ENCODE data around the gene DHRSX. TPM values are rescaled to one million over a fixed set of nuclear protein-coding genes. Genes with fewer than 3 reads are reported as not detected.
"Not testable (repeated sequence)": the region's sequence is repeated elsewhere in the genome, so short reads cannot be mapped to it uniquely, and the experiment has no call there.

DHRSX gene
- total RNA-seq, 4 donors from 2014 or later, result 4.4 to 23.8 (median 11.3) TPM

DNA sequence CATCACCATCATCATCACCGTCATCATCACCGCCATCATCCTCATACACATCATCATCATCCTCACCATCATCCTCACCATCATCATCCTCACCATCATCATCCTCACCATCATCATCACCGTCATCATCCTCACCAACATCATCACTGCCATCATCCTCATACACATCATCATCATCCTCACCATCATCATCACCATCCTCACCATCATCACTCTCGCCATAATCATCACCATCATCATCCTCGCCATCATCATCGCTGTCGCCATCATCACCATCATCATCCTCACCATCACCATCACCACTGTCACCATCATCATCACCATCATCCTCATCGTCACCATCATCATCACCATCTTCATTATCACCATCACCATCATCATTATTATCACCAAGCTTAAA lies 19.8 kb upstream of the DHRSX start:
- intact Hi-C loops (cut with DNase I; ENCODE audit: low total_unique reads), result no loop called here
- TF ChIP-seq, protein P1, sequence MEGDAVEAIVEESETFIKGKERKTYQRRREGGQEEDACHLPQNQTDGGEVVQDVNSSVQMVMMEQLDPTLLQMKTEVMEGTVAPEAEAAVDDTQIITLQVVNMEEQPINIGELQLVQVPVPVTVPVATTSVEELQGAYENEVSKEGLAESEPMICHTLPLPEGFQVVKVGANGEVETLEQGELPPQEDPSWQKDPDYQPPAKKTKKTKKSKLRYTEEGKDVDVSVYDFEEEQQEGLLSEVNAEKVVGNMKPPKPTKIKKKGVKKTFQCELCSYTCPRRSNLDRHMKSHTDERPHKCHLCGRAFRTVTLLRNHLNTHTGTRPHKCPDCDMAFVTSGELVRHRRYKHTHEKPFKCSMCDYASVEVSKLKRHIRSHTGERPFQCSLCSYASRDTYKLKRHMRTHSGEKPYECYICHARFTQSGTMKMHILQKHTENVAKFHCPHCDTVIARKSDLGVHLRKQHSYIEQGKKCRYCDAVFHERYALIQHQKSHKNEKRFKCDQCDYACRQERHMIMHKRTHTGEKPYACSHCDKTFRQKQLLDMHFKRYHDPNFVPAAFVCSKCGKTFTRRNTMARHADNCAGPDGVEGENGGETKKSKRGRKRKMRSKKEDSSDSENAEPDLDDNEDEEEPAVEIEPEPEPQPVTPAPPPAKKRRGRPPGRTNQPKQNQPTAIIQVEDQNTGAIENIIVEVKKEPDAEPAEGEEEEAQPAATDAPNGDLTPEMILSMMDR (IDR thresholded peaks at IDR 0.05), result no peak
- TF ChIP-seq POLR2A (IDR thresholded peaks at IDR 0.05), result no peak
- H3K4me3 ChIP-seq, result no peak overlapping the region
- DNase-seq, result no peak
- no peak overlapping the region for H3K27ac ChIP-seq
- H3K27me3 ChIP-seq, result no peaks in the 10 kb centered on the region
- no peaks in the 10 kb centered on the region for H3K4me1 ChIP-seq
- H3K36me3 ChIP-seq, result no peaks in the 10 kb centered on the region
- H3K9me3 ChIP-seq, result no peaks in the 10 kb centered on the region

DNA sequence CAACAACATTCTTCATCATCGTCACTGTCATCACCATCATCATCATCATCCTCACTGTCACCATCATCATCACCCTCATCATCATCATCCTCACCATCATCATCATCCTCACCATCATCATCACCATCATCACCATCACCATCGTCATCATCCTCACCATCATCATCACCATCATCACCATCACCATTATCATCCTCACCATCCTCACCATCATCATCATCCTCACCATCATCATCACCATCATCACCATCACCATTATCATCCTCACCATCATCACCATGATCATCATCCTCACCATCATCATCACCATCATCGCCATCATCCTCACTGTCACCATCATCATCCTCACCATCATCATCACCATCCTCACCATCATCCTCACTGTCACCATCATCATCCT lies 18.9 kb upstream of the DHRSX start:
- not testable (repeated sequence) for H3K27me3 ChIP-seq, DNase-seq

DNA sequence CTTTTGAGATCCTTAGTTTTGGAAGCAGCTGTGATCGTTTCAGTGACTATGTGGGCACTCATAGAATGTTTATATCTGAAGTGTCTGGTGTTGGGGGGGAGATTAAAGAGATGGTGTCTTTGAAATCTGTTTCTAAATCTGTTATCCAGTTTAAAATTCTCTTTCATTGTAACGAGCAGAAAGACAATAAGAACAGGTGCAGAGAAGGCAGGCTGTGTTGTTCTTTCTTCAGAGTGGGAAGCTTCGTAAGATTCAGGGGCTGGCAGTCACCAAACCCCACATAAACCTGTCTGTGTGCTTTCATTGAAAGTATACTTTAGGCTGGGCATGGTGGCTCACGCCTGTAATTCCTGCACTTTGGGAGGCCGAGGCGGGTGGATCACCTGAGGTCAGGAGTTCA lies 16.3 kb upstream of the DHRSX start:
- intact Hi-C loops (cut with DNase I; ENCODE audit: low total_unique reads), result no loop called here
- Histone ChIP-seq H3K4me1 (no peaks in the 10 kb centered on the region), H3K27me3 (no peaks in the 10 kb centered on the region), H3K27ac (no peak overlapping the region), H3K4me3 (no peak overlapping the region), H3K36me3 (no peaks in the 10 kb centered on the region), H3K9me3 (no peaks in the 10 kb centered on the region)
- no peak for TF ChIP-seq POLR2A (IDR thresholded peaks at IDR 0.05)
- TF ChIP-seq, protein P1 (IDR thresholded peaks at IDR 0.05), result no peak
- DNase-seq, result no peak

More for the DNA sequence above, 18.9 kb upstream of the DHRSX start:
- H3K36me3 ChIP-seq; intact Hi-C loops (cut with DNase I; ENCODE audit: low total_unique reads); H3K27ac ChIP-seq; H3K4me1 ChIP-seq; H3K9me3 ChIP-seq; H3K4me3 ChIP-seq: not testable (repeated sequence)

DNA sequence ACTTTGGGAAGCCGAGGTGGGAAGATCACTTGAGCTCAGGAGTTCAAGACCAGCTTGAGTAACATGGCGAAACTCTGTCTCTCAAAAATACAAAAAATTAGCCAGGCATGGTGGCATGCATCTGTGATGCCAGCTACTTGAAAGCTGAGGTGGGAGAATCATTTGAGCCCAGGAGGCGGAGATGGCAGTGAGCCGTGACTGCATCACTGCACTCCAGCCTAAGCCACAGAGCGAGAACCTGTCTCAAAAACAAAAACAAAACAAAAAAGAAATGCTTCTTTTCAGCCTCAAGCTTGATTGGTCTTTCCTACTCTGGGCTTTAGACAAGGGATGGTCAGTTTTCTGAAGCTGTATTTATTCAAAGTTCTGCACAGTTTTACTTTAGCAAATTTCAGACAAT lies 15.8 kb upstream of the DHRSX start:
- Histone ChIP-seq H3K27ac (no peak overlapping the region), H3K4me1 (no peaks in the 10 kb centered on the region), H3K36me3 (no peaks in the 10 kb centered on the region), H3K4me3 (no peak overlapping the region), H3K9me3 (no peaks in the 10 kb centered on the region), H3K27me3 (no peaks in the 10 kb centered on the region)
- intact Hi-C loops (cut with DNase I; ENCODE audit: low total_unique reads), result no loop called here
- DNase-seq, result no peak
- TF ChIP-seq, protein P1 (IDR thresholded peaks at IDR 0.05), result no peak
- no peak for TF ChIP-seq POLR2A (IDR thresholded peaks at IDR 0.05)

DNA sequence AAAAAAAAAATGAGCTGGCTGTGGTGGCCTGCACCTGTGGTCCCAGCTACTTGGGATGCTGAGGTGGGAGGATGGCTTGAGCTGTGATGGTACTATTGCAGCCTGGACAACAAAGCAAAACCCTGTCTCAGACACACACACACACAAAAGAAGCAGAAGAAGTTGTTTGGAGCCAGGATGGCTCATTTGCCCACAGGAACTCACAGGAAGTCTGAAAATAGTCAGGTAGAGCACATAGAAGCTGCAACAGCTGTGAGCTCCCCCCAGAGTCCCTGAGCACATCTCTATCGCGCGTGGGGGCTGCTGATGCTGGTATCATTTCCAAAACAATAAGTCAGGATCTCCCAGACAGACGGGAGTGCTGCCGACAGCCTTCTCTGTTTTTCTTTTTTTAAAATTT lies 13.4 kb upstream of the DHRSX start:
- Histone ChIP-seq H3K4me1 (no peaks in the 10 kb centered on the region), H3K9me3 (no peaks in the 10 kb centered on the region), H3K36me3 (no peaks in the 10 kb centered on the region), H3K27ac (no peak overlapping the region), H3K4me3 (no peak overlapping the region), H3K27me3 (no peaks in the 10 kb centered on the region)
- DNase-seq, result no peak
- intact Hi-C loops (cut with DNase I; ENCODE audit: low total_unique reads), result no loop called here
- TF ChIP-seq POLR2A (IDR thresholded peaks at IDR 0.05), result no peak
- TF ChIP-seq, protein P1 (IDR thresholded peaks at IDR 0.05), result no peak

DNA sequence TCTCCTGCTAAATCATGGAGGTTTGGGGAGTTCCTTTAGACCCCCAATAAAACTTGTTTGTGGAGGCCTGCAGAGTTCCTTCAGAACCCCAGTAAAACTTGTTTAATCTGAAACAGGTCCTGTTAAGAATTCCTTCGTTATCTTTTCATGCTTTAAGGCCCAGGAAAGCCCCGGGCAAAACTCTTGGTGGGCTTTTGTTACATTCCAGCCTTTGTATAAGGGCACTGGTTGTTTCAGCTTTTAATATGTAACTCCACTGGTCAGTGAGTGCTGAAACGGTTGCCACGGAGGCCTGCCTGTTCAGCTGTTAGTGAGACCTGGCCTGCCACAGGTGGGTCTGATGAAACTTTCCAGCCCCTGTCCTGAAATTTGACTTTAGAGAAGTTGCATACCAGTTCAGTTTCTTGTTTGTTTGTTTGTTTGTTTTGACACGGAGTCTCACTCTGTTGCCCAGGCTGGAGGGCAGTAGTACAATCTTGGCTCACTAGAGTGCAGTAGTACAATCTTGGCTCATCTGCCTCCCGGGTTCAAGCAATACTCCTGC lies 12.4 kb upstream of the DHRSX start:
- Histone ChIP-seq H3K27ac (no peak overlapping the region), H3K4me1 (no peaks in the 10 kb centered on the region), H3K36me3 (no peaks in the 10 kb centered on the region), H3K9me3 (no peaks in the 10 kb centered on the region), H3K4me3 (no peak overlapping the region), H3K27me3 (no peaks in the 10 kb centered on the region)
- intact Hi-C loops (cut with DNase I; ENCODE audit: low total_unique reads), result no loop called here
- TF ChIP-seq POLR2A (IDR thresholded peaks at IDR 0.05), result no peak
- TF ChIP-seq, protein P1 (IDR thresholded peaks at IDR 0.05), result no peak
- no peak for DNase-seq
